Measurements from ENCODE around the gene RBM47.

The RBM47 gene

GRCh38 chr4:40492691-40493090, 137.0 kb downstream of the RBM47 start:
- TF ChIP-seq CTCF (IDR thresholded peaks at IDR 0.05; ENCODE audit: extremely low read depth, insufficient read depth, missing control alignments): no peak
- in situ Hi-C loops (cut with MboI; ENCODE audit: low pct_unique_long_range_greater_than_20kb, low sequenced_read_pairs, unreplicated experiment): no loop called here
- DNase-seq (ENCODE audit: low spot score): no peak

GRCh38 chr4:40490481-40490880, 139.2 kb downstream of the RBM47 start:
- no peak for DNase-seq (ENCODE audit: low spot score)
- in situ Hi-C loops (cut with MboI; ENCODE audit: low pct_unique_long_range_greater_than_20kb, low sequenced_read_pairs, unreplicated experiment): no loop called here
- no peak for TF ChIP-seq CTCF (IDR thresholded peaks at IDR 0.05; ENCODE audit: extremely low read depth, insufficient read depth, missing control alignments)

- TF ChIP-seq CTCF (IDR thresholded peaks at IDR 0.05; ENCODE audit: extremely low read depth, insufficient read depth, missing control alignments): no peak
- in situ Hi-C loops (cut with MboI; ENCODE audit: low pct_unique_long_range_greater_than_20kb, low sequenced_read_pairs, unreplicated experiment): no loop called here
Measured at GRCh38 chr4:40489961-40490360, 139.7 kb downstream of the RBM47 start.

DNA sequence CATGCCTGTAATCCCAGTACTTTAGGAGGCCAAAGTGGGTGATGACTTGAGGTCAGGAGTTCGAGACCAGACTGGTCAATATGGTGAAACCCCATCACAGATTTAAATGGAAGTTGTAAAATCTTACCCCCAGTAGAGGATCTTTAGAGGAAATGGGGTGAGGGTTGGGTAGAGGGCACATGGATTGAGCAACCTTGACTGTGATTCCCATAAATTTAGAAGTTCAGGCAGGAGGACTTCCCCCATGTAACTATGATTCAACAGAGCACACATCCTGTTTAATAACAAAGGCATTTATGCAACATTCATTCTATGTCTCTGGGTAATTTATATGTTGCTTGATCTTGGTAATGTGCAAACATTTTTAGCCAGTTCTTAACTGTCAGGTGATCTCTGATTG, 143.1 kb downstream of the RBM47 start:
- no peak for TF ChIP-seq CTCF (IDR thresholded peaks at IDR 0.05; ENCODE audit: extremely low read depth, insufficient read depth, missing control alignments)
- DNase-seq (ENCODE audit: low spot score): no peak
- in situ Hi-C loops (cut with MboI; ENCODE audit: low pct_unique_long_range_greater_than_20kb, low sequenced_read_pairs, unreplicated experiment): no loop called here

More at GRCh38 chr4:40489961-40490360, 139.7 kb downstream of the RBM47 start:
- no peak for DNase-seq (ENCODE audit: low spot score)

DNA sequence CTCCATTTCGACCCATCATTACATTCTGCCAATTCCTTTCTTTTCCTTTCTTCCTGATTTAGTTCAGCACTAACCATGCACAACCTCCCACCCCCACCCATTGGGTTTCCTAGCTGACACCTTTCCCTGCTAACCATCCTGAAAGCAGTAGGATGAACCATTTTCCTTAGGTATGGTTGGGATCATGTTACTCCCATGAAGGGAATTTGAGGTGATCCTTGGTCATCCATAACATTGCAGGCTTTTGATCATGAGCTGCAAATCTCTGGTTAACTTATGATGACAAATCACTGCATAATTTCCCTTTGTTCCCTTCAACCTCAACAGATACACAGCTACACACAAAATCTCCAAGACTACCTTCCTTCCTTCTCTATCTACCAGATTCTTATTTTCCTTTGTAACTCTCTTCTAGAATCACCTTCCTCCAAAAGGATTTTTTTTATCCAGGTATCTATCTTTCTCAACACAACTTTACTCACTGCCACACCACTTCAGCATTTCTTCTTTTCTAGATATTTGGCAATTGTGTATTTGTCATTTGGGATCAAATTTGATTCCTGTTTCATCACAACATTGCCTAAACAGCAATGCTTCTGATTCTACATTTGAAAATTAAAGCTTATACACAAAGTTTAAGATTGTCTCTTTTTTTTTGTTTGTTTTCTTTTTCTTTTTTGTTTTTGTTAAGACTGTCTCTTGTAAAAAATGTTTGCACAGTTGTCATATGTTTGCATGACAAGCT, 145.1 kb downstream of the RBM47 start:
- DNase-seq (ENCODE audit: low spot score): no peak
- no peak for TF ChIP-seq CTCF (IDR thresholded peaks at IDR 0.05; ENCODE audit: extremely low read depth, insufficient read depth, missing control alignments)
- in situ Hi-C loops (cut with MboI; ENCODE audit: low pct_unique_long_range_greater_than_20kb, low sequenced_read_pairs, unreplicated experiment): no loop called here

GRCh38 chr4:40482985-40483647, 146.5 kb downstream of the RBM47 start:
- no peak for TF ChIP-seq CTCF (IDR thresholded peaks at IDR 0.05; ENCODE audit: extremely low read depth, insufficient read depth, missing control alignments)
- in situ Hi-C loops (cut with MboI; ENCODE audit: low pct_unique_long_range_greater_than_20kb, low sequenced_read_pairs, unreplicated experiment): no loop called here
- DNase-seq (ENCODE audit: low spot score): no peak

All from GM13977 (cell line).